ENCODE results near the gene TEX26. TPM values are rescaled to one million over a fixed set of nuclear protein-coding genes. Genes with fewer than 3 reads are reported as not detected.

The TEX26 gene
- polyA plus RNA-seq, 2 of the 4 experiments (the other 2 are of a cell fraction): not detected

GRCh38 chr13:31014456-31014855 lies 82.0 kb downstream of the TEX26 start:
- POLR2A ChIA-PET: no interaction called here
- FAIRE-seq: no peak

DNA sequence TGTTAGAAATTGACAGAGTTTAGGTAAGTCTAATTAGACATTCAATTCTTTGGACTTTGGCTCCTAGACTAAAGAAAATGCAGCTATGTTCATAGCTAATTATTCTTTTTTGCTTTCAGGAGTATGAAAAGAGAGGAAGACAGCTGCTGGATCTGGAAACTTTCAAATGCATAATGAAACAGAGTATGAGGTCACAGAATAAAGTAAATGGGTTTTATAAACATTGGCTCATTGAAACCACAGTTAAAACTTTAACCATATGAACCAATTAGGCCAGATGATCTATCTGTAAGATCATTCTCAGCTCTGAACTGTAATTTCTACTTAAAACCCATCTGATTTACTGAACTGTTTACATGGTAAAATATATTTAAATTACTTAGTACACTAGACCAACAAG lies 82.7 kb downstream of the TEX26 start:
- ATAC-seq (no peak), FAIRE-seq (no peak), DNase-seq (ENCODE audit: low read depth in 1 of 2, low spot score in 1 of 2) (no peak)
- CTCF ChIA-PET: interaction anchor here (0.9 kb wide), 1 partner anchor 883 kb away, joined by 3 read pairs; no protein-coding TSS in a partner anchor
- Histone ChIP-seq H3K4me2 (no peak overlapping the region), H3K27ac (no peak overlapping the region), H3K4me1 (no peaks in the 10 kb centered on the region), H3K9me3 (no peaks in the 10 kb centered on the region), H3K4me3 (no peak overlapping the region)
- TF ChIP-seq, protein P1, sequence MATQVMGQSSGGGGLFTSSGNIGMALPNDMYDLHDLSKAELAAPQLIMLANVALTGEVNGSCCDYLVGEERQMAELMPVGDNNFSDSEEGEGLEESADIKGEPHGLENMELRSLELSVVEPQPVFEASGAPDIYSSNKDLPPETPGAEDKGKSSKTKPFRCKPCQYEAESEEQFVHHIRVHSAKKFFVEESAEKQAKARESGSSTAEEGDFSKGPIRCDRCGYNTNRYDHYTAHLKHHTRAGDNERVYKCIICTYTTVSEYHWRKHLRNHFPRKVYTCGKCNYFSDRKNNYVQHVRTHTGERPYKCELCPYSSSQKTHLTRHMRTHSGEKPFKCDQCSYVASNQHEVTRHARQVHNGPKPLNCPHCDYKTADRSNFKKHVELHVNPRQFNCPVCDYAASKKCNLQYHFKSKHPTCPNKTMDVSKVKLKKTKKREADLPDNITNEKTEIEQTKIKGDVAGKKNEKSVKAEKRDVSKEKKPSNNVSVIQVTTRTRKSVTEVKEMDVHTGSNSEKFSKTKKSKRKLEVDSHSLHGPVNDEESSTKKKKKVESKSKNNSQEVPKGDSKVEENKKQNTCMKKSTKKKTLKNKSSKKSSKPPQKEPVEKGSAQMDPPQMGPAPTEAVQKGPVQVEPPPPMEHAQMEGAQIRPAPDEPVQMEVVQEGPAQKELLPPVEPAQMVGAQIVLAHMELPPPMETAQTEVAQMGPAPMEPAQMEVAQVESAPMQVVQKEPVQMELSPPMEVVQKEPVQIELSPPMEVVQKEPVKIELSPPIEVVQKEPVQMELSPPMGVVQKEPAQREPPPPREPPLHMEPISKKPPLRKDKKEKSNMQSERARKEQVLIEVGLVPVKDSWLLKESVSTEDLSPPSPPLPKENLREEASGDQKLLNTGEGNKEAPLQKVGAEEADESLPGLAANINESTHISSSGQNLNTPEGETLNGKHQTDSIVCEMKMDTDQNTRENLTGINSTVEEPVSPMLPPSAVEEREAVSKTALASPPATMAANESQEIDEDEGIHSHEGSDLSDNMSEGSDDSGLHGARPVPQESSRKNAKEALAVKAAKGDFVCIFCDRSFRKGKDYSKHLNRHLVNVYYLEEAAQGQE (IDR thresholded peaks at IDR 0.05): no peak
- no peak for TF ChIP-seq ZNF302 (CRISPR knock-in tag; IDR thresholded peaks at IDR 0.05)
- TF ChIP-seq NPAS2 (CRISPR knock-in tag; IDR thresholded peaks at IDR 0.05; ENCODE audit: borderline replicate concordance): no peak
- TF ChIP-seq RNF2 (IDR thresholded peaks at IDR 0.05; ENCODE audit: borderline replicate concordance, low read depth): no peak
- TF ChIP-seq FOSL2 (IDR thresholded peaks at IDR 0.05): no peak
- no peak for TF ChIP-seq FOSL2 (CRISPR knock-in tag; IDR thresholded peaks at IDR 0.05)
- TF ChIP-seq, protein P2, sequence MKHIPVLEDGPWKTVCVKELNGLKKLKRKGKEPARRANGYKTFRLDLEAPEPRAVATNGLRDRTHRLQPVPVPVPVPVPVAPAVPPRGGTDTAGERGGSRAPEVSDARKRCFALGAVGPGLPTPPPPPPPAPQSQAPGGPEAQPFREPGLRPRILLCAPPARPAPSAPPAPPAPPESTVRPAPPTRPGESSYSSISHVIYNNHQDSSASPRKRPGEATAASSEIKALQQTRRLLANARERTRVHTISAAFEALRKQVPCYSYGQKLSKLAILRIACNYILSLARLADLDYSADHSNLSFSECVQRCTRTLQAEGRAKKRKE (CRISPR knock-in tag; IDR thresholded peaks at IDR 0.05; ENCODE audit: low read depth): no peak
- TF ChIP-seq FOSB (CRISPR knock-in tag; IDR thresholded peaks at IDR 0.05): no peak
- no peak for TF ChIP-seq TP53 (CRISPR knock-in tag; IDR thresholded peaks at IDR 0.05)
- TF ChIP-seq CBX2 (IDR thresholded peaks at IDR 0.05; ENCODE audit: borderline replicate concordance, low read depth): no peak
- no peak for TF ChIP-seq USF2 (IDR thresholded peaks at IDR 0.05)
- POLR2A ChIA-PET: no interaction called here

More at GRCh38 chr13:31014456-31014855, 82.0 kb downstream of the TEX26 start:
- CTCF ChIA-PET: no interaction called here
- no peak overlapping the region for H3K4me2 ChIP-seq
- H3K27ac ChIP-seq: no peak overlapping the region
- ATAC-seq: no peak
- TF ChIP-seq ZNF302 (CRISPR knock-in tag; IDR thresholded peaks at IDR 0.05): no peak
- TF ChIP-seq RFX5 (IDR thresholded peaks at IDR 0.05): no peak
- TF ChIP-seq BHLHE40 (IDR thresholded peaks at IDR 0.05; ENCODE audit: low read depth, low read length): no peak
- TF ChIP-seq RNF2 (IDR thresholded peaks at IDR 0.05; ENCODE audit: borderline replicate concordance, low read depth): no peak
- TF ChIP-seq ZFP36 (IDR thresholded peaks at IDR 0.05; ENCODE audit: borderline replicate concordance, partially characterized antibody): no peak
- TF ChIP-seq CHD4 (IDR thresholded peaks at IDR 0.05; ENCODE audit: borderline replicate concordance): no peak
- TF ChIP-seq NFE2L2 (conservative IDR thresholded peaks at IDR 0.05; ENCODE audit: low read length): no peak
- TF ChIP-seq, protein P3, sequence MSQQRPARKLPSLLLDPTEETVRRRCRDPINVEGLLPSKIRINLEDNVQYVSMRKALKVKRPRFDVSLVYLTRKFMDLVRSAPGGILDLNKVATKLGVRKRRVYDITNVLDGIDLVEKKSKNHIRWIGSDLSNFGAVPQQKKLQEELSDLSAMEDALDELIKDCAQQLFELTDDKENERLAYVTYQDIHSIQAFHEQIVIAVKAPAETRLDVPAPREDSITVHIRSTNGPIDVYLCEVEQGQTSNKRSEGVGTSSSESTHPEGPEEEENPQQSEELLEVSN (IDR thresholded peaks at IDR 0.05; ENCODE audit: borderline replicate concordance, low read depth): no peak
- TF ChIP-seq, protein P1 (IDR thresholded peaks at IDR 0.05): no peak
- no peak for TF ChIP-seq TFCP2L1 (CRISPR knock-in tag; IDR thresholded peaks at IDR 0.05)
- no peak for TF ChIP-seq MYC (IDR thresholded peaks at IDR 0.05; ENCODE audit: borderline replicate concordance, low read length)
- no peak for DNase-seq (ENCODE audit: low read depth in 1 of 2, low spot score in 1 of 2)
- no peak overlapping the region for H3K4me3 ChIP-seq
- 95% methylated on average over 1 of the region's 1 CpG for WGBS (ENCODE audit: missing lambda C conversion rate)
- H3K9me3 ChIP-seq: no peaks in the 10 kb centered on the region
- no peaks in the 10 kb centered on the region for H3K4me1 ChIP-seq

Measured in A549 (cell line).